CD4-positive, alpha-beta T cell treated with Interferon gamma for 1 hour (primary cell): ENCODE results near the gene KLHL29.

Source experiments
- DNase-seq: peaks from one replicate; pipeline ENCODE4 v3.0.0-alpha.2; 2020

KLHL29 gene

GRCh38 chr2:23452853-23453420 lies 68.0 kb downstream of the KLHL29 start:
- DNase-seq: peak; percentile 37

- DNase-seq: no peak
These were observed 68.5 kb downstream of the KLHL29 start for GRCh38 chr2:23453432-23453831.

GRCh38 chr2:23453836-23454460 lies 69.0 kb downstream of the KLHL29 start:
- DNase-seq: no peak

DNA sequence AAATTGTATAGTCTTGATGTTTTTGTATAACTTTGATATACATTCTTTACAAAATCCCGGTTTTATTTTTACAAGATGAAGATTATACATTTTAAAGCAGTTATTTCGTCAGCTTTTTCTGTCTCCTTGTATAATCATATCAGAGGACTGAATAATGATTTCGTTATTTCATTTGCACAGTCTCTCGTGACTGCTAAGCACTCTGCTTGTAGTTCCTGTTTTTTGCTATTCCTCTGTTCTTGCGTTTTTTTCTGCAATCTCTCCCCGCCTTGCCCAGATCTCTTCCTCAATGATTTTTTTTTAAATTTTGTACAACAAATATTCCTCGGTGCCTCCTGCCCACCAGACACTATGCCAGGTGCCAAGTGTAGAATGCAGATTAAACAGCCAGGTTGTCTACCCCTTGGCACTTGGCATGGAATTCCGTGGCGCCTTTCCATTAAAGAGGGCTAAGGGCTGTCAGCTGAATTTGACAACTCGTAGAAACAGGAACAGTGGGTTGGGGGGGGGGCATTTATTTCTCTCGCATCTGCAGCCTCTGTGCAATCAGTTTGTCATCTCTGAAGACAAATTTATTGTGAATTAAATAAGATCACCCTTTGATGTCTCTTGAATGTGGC lies 69.6 kb downstream of the KLHL29 start:
- no peak for DNase-seq

DNA sequence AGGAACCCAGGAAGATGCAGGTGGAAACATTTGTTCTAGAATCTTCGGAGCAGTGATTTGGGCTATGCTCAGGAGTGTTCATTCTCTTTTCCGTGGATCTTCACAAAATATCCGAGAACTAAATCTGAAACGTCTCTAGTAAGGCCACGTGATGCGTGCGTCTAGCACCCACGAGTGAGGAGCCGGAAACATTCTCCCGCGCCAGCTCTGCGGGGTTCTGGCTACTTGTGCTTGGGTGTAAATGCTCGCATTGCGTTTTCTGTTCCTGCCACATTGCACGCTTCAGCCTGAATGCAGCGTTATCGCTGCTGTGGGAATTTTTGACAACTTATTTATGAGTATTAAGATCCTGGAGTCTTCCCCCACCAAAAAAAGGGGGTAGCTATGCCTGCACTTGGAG lies 71.4 kb downstream of the KLHL29 start:
- no peak for DNase-seq

GRCh38 chr2:23456881-23457760 lies 72.1 kb downstream of the KLHL29 start:
- no peak for DNase-seq

DNA sequence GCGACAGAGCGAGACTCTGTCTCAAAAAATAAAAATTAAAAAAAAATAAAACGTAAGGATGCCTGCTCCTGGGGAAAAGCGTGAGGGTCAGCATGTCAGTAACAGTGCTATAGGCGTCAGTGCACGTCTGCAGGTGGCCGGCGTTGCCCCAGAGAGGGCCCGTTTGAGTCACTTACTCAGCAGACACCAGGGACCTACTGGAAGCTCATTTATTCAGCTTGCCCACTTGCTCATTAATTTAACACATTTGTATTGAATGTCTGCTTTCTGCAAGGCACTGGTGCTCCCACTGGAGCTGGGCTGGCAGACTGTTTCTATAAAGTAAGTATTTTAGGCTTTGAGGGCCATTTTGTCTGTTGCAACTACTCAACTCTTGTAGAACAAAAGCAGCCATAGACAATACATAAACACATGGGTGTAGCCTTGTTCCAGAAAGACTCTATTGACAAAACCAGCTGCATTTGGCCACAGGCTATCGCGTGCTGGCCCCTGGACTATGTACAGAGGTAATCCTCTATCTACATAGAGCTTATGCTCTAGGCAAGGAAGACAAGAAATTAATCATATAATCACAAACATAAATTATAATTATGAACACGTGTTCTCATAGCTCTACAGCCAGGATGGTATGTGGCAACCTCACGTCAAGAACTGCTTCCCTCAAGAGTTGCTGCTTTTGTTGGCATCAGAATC lies 73.2 kb downstream of the KLHL29 start:
- no peak for DNase-seq

- DNase-seq: no peak
These were observed 74.1 kb downstream of the KLHL29 start for GRCh38 chr2:23459032-23459431.

- no peak for DNase-seq
These were observed 75.2 kb downstream of the KLHL29 start for GRCh38 chr2:23460228-23460627.

DNA sequence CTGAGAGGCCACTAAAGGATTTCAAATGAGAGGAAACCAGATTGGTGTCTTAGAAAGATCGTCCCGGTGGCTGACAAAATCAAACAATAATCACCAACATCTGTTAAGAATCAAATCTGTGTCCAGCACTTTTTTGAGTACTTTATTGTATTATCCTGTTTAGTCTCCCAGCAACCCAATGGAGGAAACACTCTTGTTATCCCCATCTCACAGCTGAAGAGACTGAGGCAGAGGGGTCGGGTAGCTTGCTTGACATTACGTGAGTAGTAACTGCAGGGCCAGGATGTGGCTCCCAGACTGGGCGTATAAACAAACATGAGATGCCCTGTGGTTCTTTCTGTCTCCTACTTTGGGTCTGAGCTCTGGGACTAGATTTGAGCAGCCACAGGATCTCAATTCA lies 76.0 kb downstream of the KLHL29 start:
- no peak for DNase-seq

GRCh38 chr2:23464156-23464555 lies 79.2 kb downstream of the KLHL29 start:
- DNase-seq: no peak

DNA sequence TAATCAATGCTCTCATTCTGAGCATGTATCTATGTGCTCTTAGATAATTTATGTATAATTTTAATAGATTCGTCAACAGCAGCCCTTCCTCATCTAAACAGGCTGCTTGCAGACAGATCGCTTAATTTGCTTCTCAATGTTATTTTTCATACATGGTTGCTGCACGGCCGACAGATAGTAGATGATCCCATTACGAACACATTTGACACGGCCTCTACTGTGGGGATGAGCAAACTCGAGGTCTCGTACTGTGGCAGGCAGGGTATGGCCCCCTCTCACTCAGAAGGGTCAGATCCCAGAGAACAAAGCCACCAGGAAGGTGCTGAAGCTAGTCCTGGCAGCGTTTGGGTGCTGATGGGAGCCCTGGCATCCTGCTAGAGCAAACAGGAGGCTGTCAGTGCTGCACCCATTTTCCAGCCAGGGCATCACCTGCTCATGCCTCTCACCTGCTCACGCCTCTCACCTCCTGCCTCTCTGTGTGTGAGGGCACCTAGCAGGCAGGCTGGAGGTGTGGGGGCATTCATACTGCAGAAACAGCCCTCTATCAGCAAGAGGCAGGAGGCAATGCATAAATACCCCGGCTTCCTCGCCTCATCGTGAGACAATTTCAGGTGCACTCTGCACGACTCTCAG lies 80.0 kb downstream of the KLHL29 start:
- DNase-seq: no peak

DNA sequence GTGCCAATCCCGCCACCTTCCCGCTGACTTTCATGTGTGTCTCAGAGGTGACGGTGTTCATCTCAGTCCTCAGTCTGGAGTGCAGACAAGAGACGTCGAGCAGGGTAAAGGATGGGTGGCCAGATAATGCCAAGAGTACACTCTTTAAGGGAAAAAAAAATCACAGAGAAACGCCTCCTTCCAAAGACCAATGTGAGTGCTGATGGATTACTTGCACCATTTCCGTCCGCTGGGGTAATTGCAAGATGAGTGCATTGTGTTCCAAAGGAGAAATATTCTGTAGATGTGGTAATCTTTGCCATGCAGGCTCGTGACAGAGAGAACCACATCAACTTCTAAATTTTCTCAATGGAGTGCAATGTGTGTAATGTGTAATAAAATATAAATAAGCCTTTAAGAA lies 81.0 kb downstream of the KLHL29 start:
- no peak for DNase-seq

- no peak for DNase-seq
These were observed 82.6 kb downstream of the KLHL29 start for GRCh38 chr2:23467618-23468017.

DNA sequence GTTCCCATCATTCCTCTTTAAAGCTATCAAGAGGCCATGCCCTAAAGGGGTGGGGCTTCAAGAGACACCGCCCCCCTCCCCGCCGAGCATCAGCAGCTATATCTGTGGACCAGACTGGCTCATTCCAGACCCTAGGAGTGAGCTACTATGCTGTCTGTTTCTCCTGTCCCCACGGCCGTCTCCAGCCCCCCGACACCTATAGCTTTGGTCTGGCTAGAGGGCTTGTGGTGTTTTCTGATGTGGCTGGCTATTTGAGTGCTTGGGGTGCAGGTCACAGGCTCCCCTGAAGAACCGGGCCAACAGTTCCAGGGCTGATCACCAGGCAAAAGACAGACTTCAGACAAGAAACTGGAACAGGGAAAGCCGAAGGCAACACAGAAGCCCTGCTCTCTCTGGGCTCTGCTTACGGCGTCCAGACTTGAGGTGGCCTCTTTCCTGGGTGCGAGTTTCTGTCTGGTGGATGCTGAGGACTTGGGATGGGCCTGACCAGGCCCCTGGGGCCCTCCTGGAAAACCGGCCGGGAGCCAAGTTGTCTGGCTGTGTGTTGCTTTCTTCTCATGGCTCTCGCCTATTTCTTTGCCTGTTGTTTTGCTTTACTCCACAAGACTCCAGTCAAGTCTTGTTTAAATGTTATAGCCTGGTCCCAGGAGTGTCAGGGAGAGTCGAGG lies 83.6 kb downstream of the KLHL29 start:
- DNase-seq: no peak

- DNase-seq: no peak
These were observed 84.2 kb downstream of the KLHL29 start for GRCh38 chr2:23469142-23469540.

DNA sequence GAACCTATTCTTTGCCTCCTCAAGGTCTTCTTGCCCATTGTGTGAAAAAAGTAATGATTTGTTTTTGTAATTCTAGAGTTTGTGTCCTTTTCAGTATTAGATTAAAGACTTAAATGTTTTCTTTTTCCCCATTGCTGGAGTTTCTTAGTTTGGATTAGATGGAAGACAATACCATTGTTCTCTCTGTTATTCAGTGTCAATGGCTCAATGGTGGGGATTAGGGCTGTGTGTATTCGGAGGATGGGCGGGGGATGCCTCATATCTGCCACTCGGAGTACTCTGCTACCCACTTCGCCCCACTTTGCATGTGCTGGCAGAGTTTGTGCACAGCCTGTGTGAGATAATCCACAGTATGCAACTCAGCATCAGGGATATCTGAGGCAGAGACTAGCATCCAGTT lies 90.1 kb downstream of the KLHL29 start:
- no peak for DNase-seq

- no peak for DNase-seq
These were observed 90.5 kb downstream of the KLHL29 start for GRCh38 chr2:23475473-23475872.

DNA sequence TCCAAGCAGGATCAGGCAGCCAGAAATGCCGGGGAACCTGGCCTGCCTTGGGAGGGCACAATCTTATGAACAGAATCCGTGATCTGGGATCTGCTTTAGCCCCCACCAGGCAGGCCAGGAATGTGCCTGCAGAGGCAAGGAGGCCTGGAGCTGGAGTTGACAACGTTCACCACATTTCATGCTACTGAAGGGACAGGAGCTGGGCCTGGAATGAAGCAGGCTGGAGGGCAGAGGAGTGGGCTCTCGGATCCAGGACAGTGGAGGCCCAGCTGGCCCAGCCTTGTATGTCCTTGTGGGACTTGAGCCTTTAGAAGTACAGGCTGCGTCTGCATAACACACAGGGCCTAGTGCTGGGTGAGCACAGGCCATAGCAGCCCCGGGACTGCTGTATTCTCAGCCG lies 91.8 kb downstream of the KLHL29 start:
- no peak for DNase-seq

GRCh38 chr2:23477392-23477791 lies 92.4 kb downstream of the KLHL29 start:
- no peak for DNase-seq

DNA sequence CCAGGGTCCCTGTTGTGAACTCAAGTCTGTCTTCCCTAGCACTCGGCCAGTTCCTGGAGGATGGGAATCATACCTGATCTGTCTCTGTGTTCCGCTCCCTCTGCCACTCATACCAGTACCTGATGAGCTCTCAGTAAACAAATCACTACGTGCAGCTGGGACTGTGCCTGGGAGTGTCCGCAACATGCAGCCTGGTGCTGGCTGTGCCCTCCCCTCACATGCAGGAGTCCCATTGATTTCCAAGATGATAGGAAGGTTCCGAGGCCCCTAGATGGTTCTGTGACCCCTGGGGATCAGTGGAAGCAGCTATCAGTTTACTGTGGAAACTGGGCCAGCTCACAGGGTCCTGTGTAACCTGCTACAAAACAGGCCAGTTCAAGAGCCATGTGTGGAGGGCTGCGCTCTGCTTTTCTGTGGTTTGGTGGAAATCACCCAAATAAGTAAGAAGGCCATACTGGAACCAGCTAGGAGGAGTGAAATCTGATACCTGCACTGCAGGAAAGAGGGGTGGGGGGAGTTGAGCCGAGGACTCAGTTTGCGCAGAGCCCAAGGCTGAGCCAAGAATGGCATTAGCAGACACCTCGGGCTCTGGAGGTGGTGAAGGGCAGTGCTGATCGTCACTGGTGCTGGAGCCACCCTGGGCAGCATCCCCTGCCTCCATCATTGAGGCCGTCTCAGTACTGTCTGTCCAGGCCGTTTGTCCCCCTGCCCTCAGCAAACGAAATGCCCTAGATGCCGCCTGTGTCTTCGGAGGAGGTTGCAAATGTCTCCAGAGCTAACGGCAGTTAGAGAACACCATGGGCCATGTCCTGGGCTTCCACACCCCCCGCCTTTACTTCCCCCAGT lies 93.3 kb downstream of the KLHL29 start:
- DNase-seq: no peak
